Hair follicular keratinocyte (primary cell): ENCODE results near the gene DRAP1. TPM values are rescaled to one million over a fixed set of nuclear protein-coding genes. Genes with fewer than 3 reads are reported as not detected.

Experiments used
- total RNA-seq: library from RNA; depleted of rRNA; stranded (reverse); fragments of >200 nt; gene quantifications from 2 replicates; pipeline ENCODE4 v1.2.3, GENCODE V29; 2015

DRAP1 gene
- total RNA-seq, result 306 and 310 TPM in 2 replicates

GRCh38 chr11:65919141-65919572, at the start of gene DRAP1:
Gene DRAP1, plus strand, starts transcription at chr11:65919426. Its CDS starts 76 bp downstream, at chr11:65919502.

GRCh38 chr11:65872586-65873317, 46.5 kb upstream of the DRAP1 start, which contains the start of gene EFEMP2:
Gene EFEMP2, minus strand, starts transcription at chr11:65872800. Its CDS starts 446 bp downstream, at chr11:65872354.

GRCh38 chr11:65879617-65880016, 39.6 kb upstream of the DRAP1 start, which contains the start of gene CTSW:
Gene CTSW, plus strand, starts transcription at chr11:65879837. Its CDS starts 18 bp downstream, at chr11:65879855.

GRCh38 chr11:65888163-65888814, 30.9 kb upstream of the DRAP1 start, which contains the start of gene FIBP:
Gene FIBP, minus strand, starts transcription at chr11:65888471. Its CDS starts 53 bp downstream, at chr11:65888418.

GRCh38 chr11:65890324-65891218, 28.7 kb upstream of the DRAP1 start, which contains the start of gene CCDC85B:
Gene CCDC85B, plus strand, starts transcription at chr11:65890673. Its CDS starts 111 bp downstream, at chr11:65890784.

GRCh38 chr11:65900125-65900898, 18.9 kb upstream of the DRAP1 start, which contains the start of gene FOSL1:
Gene FOSL1, minus strand, starts transcription at chr11:65900388. Its CDS starts 49 bp downstream, at chr11:65900339.

GRCh38 chr11:65918211-65919140, 750 bp upstream of the DRAP1 start, which contains the start of gene C11orf68:
Gene C11orf68, minus strand, starts transcription at chr11:65919062. Its CDS starts 31 bp downstream, at chr11:65919031.

GRCh38 chr11:65945430-65945911, 26.2 kb downstream of the DRAP1 start, which contains the start of gene TSGA10IP:
Gene TSGA10IP, plus strand, starts transcription at chr11:65945480. Its CDS starts 196 bp downstream, at chr11:65945676.

GRCh38 chr11:65961267-65962140, 42.3 kb downstream of the DRAP1 start, which contains the start of gene SART1:
Gene SART1, plus strand, starts transcription at chr11:65961734. Its CDS starts 47 bp downstream, at chr11:65961781.

Other genes with a start within 250 kb of the DRAP1 start
- gene KAT5, start 207.2 kb upstream of the DRAP1 start, total RNA-seq, result 38.3 and 42.5 TPM in 2 replicates
- gene RNASEH2C, start 198.6 kb upstream of the DRAP1 start, total RNA-seq, result 48.7 and 94.1 TPM in 2 replicates
- gene AP5B1, start 138.4 kb upstream of the DRAP1 start, total RNA-seq, result 11.8 and 13.9 TPM in 2 replicates
- gene OVOL1, start 132.4 kb upstream of the DRAP1 start, total RNA-seq, result 0.91 and 3.8 TPM in 2 replicates
- 0.23 TPM in 1 of 2 replicates, not detected in the other for gene SNX32, start 85.5 kb upstream of the DRAP1 start, total RNA-seq
- 1,280 and 1,622 TPM in 2 replicates for gene CFL1, start 61.2 kb upstream of the DRAP1 start, total RNA-seq
- 44.5 and 44.8 TPM in 2 replicates for gene MUS81, start 59.0 kb upstream of the DRAP1 start, total RNA-seq
- gene EFEMP2, start 46.6 kb upstream of the DRAP1 start, total RNA-seq, result 7.0 and 20.5 TPM in 2 replicates
- 0.08 TPM in 1 of 2 replicates, not detected in the other for gene CTSW, start 39.6 kb upstream of the DRAP1 start, total RNA-seq
- gene FIBP, start 31.0 kb upstream of the DRAP1 start, total RNA-seq, result 137 and 189 TPM in 2 replicates
- gene CCDC85B, start 28.8 kb upstream of the DRAP1 start, total RNA-seq, result 101 and 124 TPM in 2 replicates
- gene FOSL1, start 19.0 kb upstream of the DRAP1 start, total RNA-seq, result 141 and 144 TPM in 2 replicates
- 15.5 and 17.6 TPM in 2 replicates for gene C11orf68, start 364 bp upstream of the DRAP1 start, total RNA-seq
- not detected in 2 replicates for gene TSGA10IP, start 26.1 kb downstream of the DRAP1 start, total RNA-seq
- gene SART1, start 42.3 kb downstream of the DRAP1 start, total RNA-seq, result 28.7 and 32.7 TPM in 2 replicates
- gene EIF1AD, start 82.7 kb downstream of the DRAP1 start, total RNA-seq, result 23.3 and 35.2 TPM in 2 replicates
- gene BANF1, start 83.1 kb downstream of the DRAP1 start, total RNA-seq, result 93.5 and 105 TPM in 2 replicates
- 0.34 and 1.8 TPM in 2 replicates for gene CST6, start 92.6 kb downstream of the DRAP1 start, total RNA-seq
- not detected in 2 replicates for gene CATSPER1, start 107.1 kb downstream of the DRAP1 start, total RNA-seq
- not detected in 2 replicates for gene GAL3ST3, start 129.7 kb downstream of the DRAP1 start, total RNA-seq
- gene SF3B2, start 132.9 kb downstream of the DRAP1 start, total RNA-seq, result 132 and 152 TPM in 2 replicates
- 15.4 and 21.0 TPM in 2 replicates for gene PACS1, start 150.8 kb downstream of the DRAP1 start, total RNA-seq